ENCODE measurements around the gene ZNF653. TPM values are rescaled to one million over a fixed set of nuclear protein-coding genes. Genes with fewer than 3 reads are reported as not detected.

Gene ZNF653
- total and polyA plus RNA-seq, 9 of the 15 experiments (the other 6 are each of a cell fraction or from before 2014, with no cell fraction given) = 1.6 to 8.0 (median 4.2) TPM; not detected in 2

DNA sequence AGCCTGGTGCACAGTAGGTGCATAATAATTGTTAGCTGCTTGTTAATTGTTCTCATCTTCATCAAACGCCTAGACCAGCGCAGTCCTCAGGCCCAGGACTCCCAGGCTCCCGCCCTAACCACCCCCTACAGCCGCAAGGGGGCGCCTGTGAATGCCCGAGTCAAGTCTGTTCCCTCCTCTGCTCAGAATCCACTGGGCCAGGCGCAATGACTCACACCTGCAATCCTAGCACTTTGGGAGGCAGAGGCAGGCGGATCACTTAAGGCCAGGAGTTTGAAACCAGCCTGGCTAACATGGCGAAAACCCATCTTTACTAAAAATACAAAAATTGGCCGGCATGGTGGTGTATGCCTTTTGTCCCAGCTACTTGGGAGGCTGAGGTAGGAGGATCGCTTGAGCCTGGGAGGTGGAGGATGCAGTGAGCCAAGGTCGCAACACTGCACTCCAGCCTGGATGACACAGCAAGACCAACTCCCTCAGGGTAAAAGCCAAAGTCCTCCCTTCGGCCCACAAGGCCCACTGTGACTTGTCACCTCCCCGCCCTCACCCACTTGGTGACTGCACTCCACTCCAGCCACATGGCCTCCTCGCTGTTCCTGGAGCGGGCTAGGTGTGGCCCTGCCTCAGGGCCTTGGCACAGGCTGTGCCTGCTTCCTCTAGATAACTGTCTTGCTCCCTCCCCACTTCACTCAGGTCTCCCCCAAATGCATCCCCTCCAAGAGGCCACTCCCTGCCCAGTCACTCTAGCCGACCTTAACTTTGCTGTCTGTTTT lies 9.1 kb downstream of the ZNF653 start (continued):
- TF ChIP-seq ETS2 (tag; IDR thresholded peaks at IDR 0.05; ENCODE audit: borderline replicate concordance, poor library complexity, severe bottlenecking) (no peak), MTA3 (IDR thresholded peaks at IDR 0.05; ENCODE audit: borderline replicate concordance) (0 out of 2 replicates have a peak, but pooled peaks have one; percentile 40), MED1 (CRISPR knock-in tag; IDR thresholded peaks at IDR 0.05; ENCODE audit: borderline replicate concordance) (no peak), MAZ (CRISPR knock-in tag; conservative IDR thresholded peaks at IDR 0.05 in 1 of 2, IDR thresholded peaks at IDR 0.05 in 1 of 2) (peak; percentile 23 to 73; a peak in 2 of 4 replicates), ZNF23 (CRISPR knock-in tag; IDR thresholded peaks at IDR 0.05) (no peak), ZNF551 (CRISPR knock-in tag; IDR thresholded peaks at IDR 0.05) (no peak), NR1H2 (CRISPR knock-in tag; IDR thresholded peaks at IDR 0.05) (no peak), ZNF224 (CRISPR knock-in tag; IDR thresholded peaks at IDR 0.05) (no peak), ZNF347 (CRISPR knock-in tag; IDR thresholded peaks at IDR 0.05; ENCODE audit: low read depth) (no peak), ZNF431 (CRISPR knock-in tag; IDR thresholded peaks at IDR 0.05) (no peak), GATA2 (CRISPR knock-in tag; IDR thresholded peaks at IDR 0.05) (no peak), EZH2 (IDR thresholded peaks at IDR 0.05; ENCODE audit: borderline replicate concordance, low read depth, low read length) (no peak), IFI16 (CRISPR knock-in tag; IDR thresholded peaks at IDR 0.05) (no peak)
- TF ChIP-seq, protein P1, sequence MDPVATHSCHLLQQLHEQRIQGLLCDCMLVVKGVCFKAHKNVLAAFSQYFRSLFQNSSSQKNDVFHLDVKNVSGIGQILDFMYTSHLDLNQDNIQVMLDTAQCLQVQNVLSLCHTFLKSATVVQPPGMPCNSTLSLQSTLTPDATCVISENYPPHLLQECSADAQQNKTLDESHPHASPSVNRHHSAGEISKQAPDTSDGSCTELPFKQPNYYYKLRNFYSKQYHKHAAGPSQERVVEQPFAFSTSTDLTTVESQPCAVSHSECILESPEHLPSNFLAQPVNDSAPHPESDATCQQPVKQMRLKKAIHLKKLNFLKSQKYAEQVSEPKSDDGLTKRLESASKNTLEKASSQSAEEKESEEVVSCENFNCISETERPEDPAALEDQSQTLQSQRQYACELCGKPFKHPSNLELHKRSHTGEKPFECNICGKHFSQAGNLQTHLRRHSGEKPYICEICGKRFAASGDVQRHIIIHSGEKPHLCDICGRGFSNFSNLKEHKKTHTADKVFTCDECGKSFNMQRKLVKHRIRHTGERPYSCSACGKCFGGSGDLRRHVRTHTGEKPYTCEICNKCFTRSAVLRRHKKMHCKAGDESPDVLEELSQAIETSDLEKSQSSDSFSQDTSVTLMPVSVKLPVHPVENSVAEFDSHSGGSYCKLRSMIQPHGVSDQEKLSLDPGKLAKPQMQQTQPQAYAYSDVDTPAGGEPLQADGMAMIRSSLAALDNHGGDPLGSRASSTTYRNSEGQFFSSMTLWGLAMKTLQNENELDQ (CRISPR knock-in tag; IDR thresholded peaks at IDR 0.05; ENCODE audit: borderline replicate concordance) = no peak
- TF ChIP-seq, protein P2, sequence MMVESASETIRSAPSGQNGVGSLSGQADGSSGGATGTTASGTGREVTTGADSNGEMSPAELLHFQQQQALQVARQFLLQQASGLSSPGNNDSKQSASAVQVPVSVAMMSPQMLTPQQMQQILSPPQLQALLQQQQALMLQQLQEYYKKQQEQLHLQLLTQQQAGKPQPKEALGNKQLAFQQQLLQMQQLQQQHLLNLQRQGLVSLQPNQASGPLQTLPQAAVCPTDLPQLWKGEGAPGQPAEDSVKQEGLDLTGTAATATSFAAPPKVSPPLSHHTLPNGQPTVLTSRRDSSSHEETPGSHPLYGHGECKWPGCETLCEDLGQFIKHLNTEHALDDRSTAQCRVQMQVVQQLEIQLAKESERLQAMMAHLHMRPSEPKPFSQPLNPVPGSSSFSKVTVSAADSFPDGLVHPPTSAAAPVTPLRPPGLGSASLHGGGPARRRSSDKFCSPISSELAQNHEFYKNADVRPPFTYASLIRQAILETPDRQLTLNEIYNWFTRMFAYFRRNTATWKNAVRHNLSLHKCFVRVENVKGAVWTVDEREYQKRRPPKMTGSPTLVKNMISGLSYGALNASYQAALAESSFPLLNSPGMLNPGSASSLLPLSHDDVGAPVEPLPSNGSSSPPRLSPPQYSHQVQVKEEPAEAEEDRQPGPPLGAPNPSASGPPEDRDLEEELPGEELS (CRISPR knock-in tag; IDR thresholded peaks at IDR 0.05; ENCODE audit: borderline replicate concordance) = no peak
- TF ChIP-seq, protein P3, sequence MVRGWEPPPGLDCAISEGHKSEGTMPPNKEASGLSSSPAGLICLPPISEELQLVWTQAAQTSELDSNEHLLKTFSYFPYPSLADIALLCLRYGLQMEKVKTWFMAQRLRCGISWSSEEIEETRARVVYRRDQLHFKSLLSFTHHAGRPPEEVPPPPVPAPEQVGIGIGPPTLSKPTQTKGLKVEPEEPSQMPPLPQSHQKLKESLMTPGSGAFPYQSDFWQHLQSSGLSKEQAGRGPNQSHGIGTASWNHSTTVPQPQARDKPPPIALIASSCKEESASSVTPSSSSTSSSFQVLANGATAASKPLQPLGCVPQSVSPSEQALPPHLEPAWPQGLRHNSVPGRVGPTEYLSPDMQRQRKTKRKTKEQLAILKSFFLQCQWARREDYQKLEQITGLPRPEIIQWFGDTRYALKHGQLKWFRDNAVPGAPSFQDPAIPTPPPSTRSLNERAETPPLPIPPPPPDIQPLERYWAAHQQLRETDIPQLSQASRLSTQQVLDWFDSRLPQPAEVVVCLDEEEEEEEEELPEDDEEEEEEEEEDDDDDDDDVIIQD (CRISPR knock-in tag; IDR thresholded peaks at IDR 0.05) = no peak
- TF ChIP-seq, protein P4, sequence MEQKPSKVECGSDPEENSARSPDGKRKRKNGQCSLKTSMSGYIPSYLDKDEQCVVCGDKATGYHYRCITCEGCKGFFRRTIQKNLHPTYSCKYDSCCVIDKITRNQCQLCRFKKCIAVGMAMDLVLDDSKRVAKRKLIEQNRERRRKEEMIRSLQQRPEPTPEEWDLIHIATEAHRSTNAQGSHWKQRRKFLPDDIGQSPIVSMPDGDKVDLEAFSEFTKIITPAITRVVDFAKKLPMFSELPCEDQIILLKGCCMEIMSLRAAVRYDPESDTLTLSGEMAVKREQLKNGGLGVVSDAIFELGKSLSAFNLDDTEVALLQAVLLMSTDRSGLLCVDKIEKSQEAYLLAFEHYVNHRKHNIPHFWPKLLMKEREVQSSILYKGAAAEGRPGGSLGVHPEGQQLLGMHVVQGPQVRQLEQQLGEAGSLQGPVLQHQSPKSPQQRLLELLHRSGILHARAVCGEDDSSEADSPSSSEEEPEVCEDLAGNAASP (IDR thresholded peaks at IDR 0.05) = no peak
- TF ChIP-seq, protein P5, sequence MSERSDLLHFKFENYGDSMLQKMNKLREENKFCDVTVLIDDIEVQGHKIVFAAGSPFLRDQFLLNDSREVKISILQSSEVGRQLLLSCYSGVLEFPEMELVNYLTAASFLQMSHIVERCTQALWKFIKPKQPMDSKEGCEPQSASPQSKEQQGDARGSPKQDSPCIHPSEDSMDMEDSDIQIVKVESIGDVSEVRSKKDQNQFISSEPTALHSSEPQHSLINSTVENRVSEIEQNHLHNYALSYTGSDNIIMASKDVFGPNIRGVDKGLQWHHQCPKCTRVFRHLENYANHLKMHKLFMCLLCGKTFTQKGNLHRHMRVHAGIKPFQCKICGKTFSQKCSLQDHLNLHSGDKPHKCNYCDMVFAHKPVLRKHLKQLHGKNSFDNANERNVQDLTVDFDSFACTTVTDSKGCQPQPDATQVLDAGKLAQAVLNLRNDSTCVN (CRISPR knock-in tag; IDR thresholded peaks at IDR 0.05) = no peak

Measured in K562 (cell line).